ENCODE data around the gene CDK5RAP3. TPM values are rescaled to one million over a fixed set of nuclear protein-coding genes. Genes with fewer than 3 reads are reported as not detected.

Gene CDK5RAP3
- total RNA-seq, 1 experiment from 2014 or later: 128 TPM

- POLR2A ChIA-PET: interaction anchor here (0.9 to 1.1 kb wide), 2 partner anchors 29 to 34 kb away, joined by 3 read pairs; no protein-coding TSS in a partner anchor
Measured at GRCh38 chr17:47983492-47984223, 12.7 kb downstream of the CDK5RAP3 start.

GRCh38 chr17:47986520-47986919 lies 15.6 kb downstream of the CDK5RAP3 start:
- Mint-ChIP-seq H3K4me3 (no peak overlapping the region), H3K27me3 (ENCODE audit: low read depth) (no peaks in the 10 kb centered on the region), H3K4me1 (peaks cover 34% of the 10 kb centered on the region), H3K36me3 (peaks cover 3% of the 10 kb centered on the region; the same call in 1 of the 2 replicates), H3K9me3 (no peaks in the 10 kb centered on the region), H3K27ac (no peak overlapping the region)
- no peak for DNase-seq (ENCODE audit: low spot score)
- TF ChIP-seq HMGA2 (CRISPR knock-in tag; IDR thresholded peaks at IDR 0.05): no peak
- no peak for TF ChIP-seq JAZF1 (CRISPR knock-in tag; IDR thresholded peaks at IDR 0.05)
- no peak for TF ChIP-seq MLX (CRISPR knock-in tag; IDR thresholded peaks at IDR 0.05)
- CTCF ChIA-PET: interaction anchor here (1.0 to 2.6 kb wide), 9 partner anchors 8 to 91 kb away, joined by 3 to 20 read pairs (median 11); partner anchors contain the start of genes CDK5RAP3 and SP2
- no peak for ATAC-seq
- POLR2A ChIA-PET: interaction anchor here (0.9 kb wide), 1 partner anchor 9 kb away, joined by 3 read pairs; no protein-coding TSS in a partner anchor

More at GRCh38 chr17:47983492-47984223, 12.7 kb downstream of the CDK5RAP3 start:
- Mint-ChIP-seq H3K27ac (no peak overlapping the region), H3K9me3 (no peaks in the 10 kb centered on the region), H3K27me3 (ENCODE audit: low read depth) (no peaks in the 10 kb centered on the region), H3K4me3 (no peak overlapping the region), H3K36me3 (peaks cover 23% of the 10 kb centered on the region), H3K4me1 (peaks cover 19% of the 10 kb centered on the region)
- ATAC-seq (no peak), DNase-seq (ENCODE audit: low spot score) (no peak)
- no peak for TF ChIP-seq PREB (CRISPR knock-in tag; IDR thresholded peaks at IDR 0.05; ENCODE audit: borderline replicate concordance)
- TF ChIP-seq ELF4 (CRISPR knock-in tag; IDR thresholded peaks at IDR 0.05; ENCODE audit: low read depth): no peak
- no peak for TF ChIP-seq ESRRA (CRISPR knock-in tag; IDR thresholded peaks at IDR 0.05; ENCODE audit: borderline replicate concordance)
- no peak for TF ChIP-seq CREM (CRISPR knock-in tag; IDR thresholded peaks at IDR 0.05)
- no peak for TF ChIP-seq NFATC4 (CRISPR knock-in tag; IDR thresholded peaks at IDR 0.05)
- no peak for TF ChIP-seq FOXP4 (CRISPR knock-in tag; IDR thresholded peaks at IDR 0.05)
- TF ChIP-seq ATF1 (CRISPR knock-in tag; IDR thresholded peaks at IDR 0.05): no peak
- TF ChIP-seq ZNF281 (CRISPR knock-in tag; IDR thresholded peaks at IDR 0.05): no peak
- TF ChIP-seq NFYB (CRISPR knock-in tag; conservative IDR thresholded peaks at IDR 0.05; ENCODE audit: low read depth): no peak
- TF ChIP-seq NR1H2 (CRISPR knock-in tag; IDR thresholded peaks at IDR 0.05): no peak
- TF ChIP-seq ZNF317 (CRISPR knock-in tag; IDR thresholded peaks at IDR 0.05; ENCODE audit: borderline replicate concordance, low read depth): no peak
- TF ChIP-seq ATF3 (CRISPR knock-in tag; conservative IDR thresholded peaks at IDR 0.05): no peak
- CTCF ChIA-PET: interaction anchor here (0.9 to 3.0 kb wide), 5 partner anchors 13 to 37 kb away, joined by 3 to 7 read pairs (median 4); partner anchors contain the start of gene CDK5RAP3

All from WTC11 (cell line).